ENCODE measurements around the gene SLC35F5.
A peak's percentile ranks its signal among the peaks of the same experiment; 100 is the strongest.

The SLC35F5 gene

GRCh38 chr2:113768770-113769169 lies 12.3 kb upstream of the SLC35F5 start:
- no peak for TF ChIP-seq CTCF (IDR thresholded peaks at IDR 0.05; ENCODE audit: low read length, missing control alignments)
- no peak overlapping the region for H3K4me3 ChIP-seq (replicated peaks; ENCODE audit: low read depth, low read length)
- no peak for DNase-seq (ENCODE audit: low read depth)

- no peak for DNase-seq (ENCODE audit: low read depth)
- H3K4me3 ChIP-seq (replicated peaks; ENCODE audit: low read depth, low read length) = no peak overlapping the region
- no peak for TF ChIP-seq CTCF (IDR thresholded peaks at IDR 0.05; ENCODE audit: low read length, missing control alignments)
These were observed 11.5 kb upstream of the SLC35F5 start for GRCh38 chr2:113767811-113768460.

GRCh38 chr2:113765276-113765675 lies 8.8 kb upstream of the SLC35F5 start:
- DNase-seq (ENCODE audit: low read depth) = no peak
- no peak overlapping the region for H3K4me3 ChIP-seq (replicated peaks; ENCODE audit: low read depth, low read length)
- TF ChIP-seq CTCF (IDR thresholded peaks at IDR 0.05; ENCODE audit: low read length, missing control alignments) = no peak

- H3K4me3 ChIP-seq (replicated peaks; ENCODE audit: low read depth, low read length) = no peak overlapping the region
- DNase-seq (ENCODE audit: low read depth) = peak; percentile 78
- no peak for TF ChIP-seq CTCF (IDR thresholded peaks at IDR 0.05; ENCODE audit: low read length, missing control alignments)
These were observed 6.1 kb upstream of the SLC35F5 start for GRCh38 chr2:113762377-113763118.

- TF ChIP-seq CTCF (IDR thresholded peaks at IDR 0.05; ENCODE audit: low read length, missing control alignments) = no peak
- no peak overlapping the region for H3K4me3 ChIP-seq (replicated peaks; ENCODE audit: low read depth, low read length)
- peak; percentile 90 for DNase-seq (ENCODE audit: low read depth)
These were observed 4.0 kb upstream of the SLC35F5 start for GRCh38 chr2:113760400-113760799.

- no peak for DNase-seq (ENCODE audit: low read depth)
- H3K4me3 ChIP-seq (replicated peaks; ENCODE audit: low read depth, low read length) = peak overlapping the region; percentile 76
- no peak for TF ChIP-seq CTCF (IDR thresholded peaks at IDR 0.05; ENCODE audit: low read length, missing control alignments)
These were observed 756 bp upstream of the SLC35F5 start for GRCh38 chr2:113757138-113757657.

Measured in fibroblast of pulmonary artery (primary cell).